Measurements from ENCODE around the gene PACSIN1.

DNA sequence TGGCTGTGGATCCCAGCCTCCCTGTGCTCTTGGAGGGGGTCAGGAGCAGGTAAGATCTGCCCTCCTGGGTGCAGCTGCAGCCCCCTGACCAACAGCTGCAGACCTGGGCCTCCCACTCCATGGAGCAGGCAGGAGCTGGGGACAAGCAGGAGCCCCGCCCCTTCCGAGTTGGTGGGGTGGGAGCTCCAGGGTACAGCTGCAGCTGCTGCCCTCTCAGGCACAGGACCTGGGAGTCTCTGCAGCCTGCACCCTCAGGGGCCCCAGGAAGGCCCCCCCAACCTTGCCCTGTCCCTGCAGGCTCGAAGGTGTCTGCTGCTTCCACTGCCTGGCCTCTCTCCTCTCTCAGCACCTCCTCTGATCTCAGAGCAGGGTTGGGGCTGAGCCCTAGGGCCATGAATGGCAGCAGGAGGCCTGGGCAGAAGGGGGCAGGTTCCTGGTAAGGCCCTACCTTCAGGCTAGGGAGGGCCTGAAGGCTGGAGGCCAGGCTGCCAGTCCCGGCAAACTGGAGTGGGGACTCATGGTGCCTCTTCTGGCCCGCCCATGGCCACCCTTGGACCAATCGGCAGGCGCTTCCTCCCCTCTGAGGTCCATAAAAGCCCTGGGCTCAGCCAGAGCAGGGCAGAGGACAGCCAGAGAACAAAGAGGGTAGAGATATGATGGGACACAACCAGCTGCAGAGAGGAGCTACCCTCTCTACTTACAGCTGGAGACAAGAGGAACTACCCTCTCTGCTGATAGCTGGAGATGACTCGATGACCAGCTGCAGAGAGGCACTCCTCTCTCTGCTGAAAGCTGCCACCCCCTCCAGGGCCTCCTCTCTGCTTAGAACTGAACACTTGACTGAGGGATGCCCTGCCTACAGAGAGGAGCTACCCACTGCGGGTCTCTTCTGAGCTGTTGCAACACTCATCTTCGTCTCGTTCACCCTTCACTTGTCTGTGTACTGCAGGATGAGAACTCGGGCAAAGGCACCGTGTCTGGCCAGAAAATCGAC, 7.8 kb upstream of the PACSIN1 start:
- TF ChIP-seq, protein P1, sequence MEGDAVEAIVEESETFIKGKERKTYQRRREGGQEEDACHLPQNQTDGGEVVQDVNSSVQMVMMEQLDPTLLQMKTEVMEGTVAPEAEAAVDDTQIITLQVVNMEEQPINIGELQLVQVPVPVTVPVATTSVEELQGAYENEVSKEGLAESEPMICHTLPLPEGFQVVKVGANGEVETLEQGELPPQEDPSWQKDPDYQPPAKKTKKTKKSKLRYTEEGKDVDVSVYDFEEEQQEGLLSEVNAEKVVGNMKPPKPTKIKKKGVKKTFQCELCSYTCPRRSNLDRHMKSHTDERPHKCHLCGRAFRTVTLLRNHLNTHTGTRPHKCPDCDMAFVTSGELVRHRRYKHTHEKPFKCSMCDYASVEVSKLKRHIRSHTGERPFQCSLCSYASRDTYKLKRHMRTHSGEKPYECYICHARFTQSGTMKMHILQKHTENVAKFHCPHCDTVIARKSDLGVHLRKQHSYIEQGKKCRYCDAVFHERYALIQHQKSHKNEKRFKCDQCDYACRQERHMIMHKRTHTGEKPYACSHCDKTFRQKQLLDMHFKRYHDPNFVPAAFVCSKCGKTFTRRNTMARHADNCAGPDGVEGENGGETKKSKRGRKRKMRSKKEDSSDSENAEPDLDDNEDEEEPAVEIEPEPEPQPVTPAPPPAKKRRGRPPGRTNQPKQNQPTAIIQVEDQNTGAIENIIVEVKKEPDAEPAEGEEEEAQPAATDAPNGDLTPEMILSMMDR (IDR thresholded peaks at IDR 0.05), result no peak
- no peak for TF ChIP-seq POLR2A (IDR thresholded peaks at IDR 0.05)
